Peyer's patch (tissue), 4 donors: ENCODE data around the gene CTPS2. TPM values are rescaled to one million over a fixed set of nuclear protein-coding genes. Genes with fewer than 3 reads are reported as not detected.
"Not testable (repeated sequence)": the region's sequence is repeated elsewhere in the genome, so short reads cannot be mapped to it uniquely, and the experiment has no call there.

Experiments used
- DNase-seq, 3 donors: peaks; one replicate each; pipeline ENCODE4 v3.0.0-alpha.2; 2017 to 2019
- H3K27ac ChIP-seq, 4 donors: fragments of 200-600 bp; sonication (generic); one replicate each; pipeline ENCODE4 v1.5.1; 2016 to 2019
- H3K27me3 ChIP-seq, 2 donors: fragments of 200-600 bp; sonication (generic); one replicate each; pipeline ENCODE4 v1.5.1; 2019
- H3K36me3 ChIP-seq, 3 donors: fragments of 200-600 bp; sonication (generic); one replicate each; pipeline ENCODE4 v1.5.1; 2016 to 2019
- H3K4me1 ChIP-seq, 4 donors: fragments of 200-600 bp; sonication (generic); one replicate each; pipeline ENCODE4 v1.5.1; 2016 to 2019
- H3K4me3 ChIP-seq, 4 donors: fragments of 200-600 bp; sonication (generic); 1 replicate in 3 of 4; 2 replicates in 1 of 4; pipeline ENCODE4 v1.5.1; 2016 to 2019; ENCODE audit warnings: mild to moderate bottlenecking in 1 of 4
- H3K9me3 ChIP-seq, 4 donors: fragments of 200-600 bp; sonication (generic); one replicate each; pipeline ENCODE4 v1.5.1; 2016 to 2019; ENCODE audit warnings: mild to moderate bottlenecking in 1 of 4
- POLR2A ChIP-seq, 2 donors: fragments of 450-650 bp; IDR thresholded peaks; one replicate each; pipeline ENCODE4 v1.5.1; 2017; ENCODE audit warnings: antibody characterized with exemption in 2 of 2, mild to moderate bottlenecking in 2 of 2, moderate library complexity in 2 of 2
- total RNA-seq, 4 donors: library from RNA; depleted of rRNA; stranded (reverse); fragments of >200 nt; gene quantifications; one replicate each; pipeline ENCODE4 v1.1.0, GENCODE V29; 2016
- TF ChIP-seq, protein P1 (sequence below), 6 experiments: fragments of 450-650 bp in 4 of 6; fragments of 200-600 bp in 2 of 6; sonication (generic) in 1 of 6; IDR thresholded peaks; one replicate each; pipeline ENCODE4 v1.5.1; 2017 to 2019; ENCODE audit warnings: antibody characterized with exemption in 6 of 6, mild to moderate bottlenecking in 3 of 6, moderate library complexity in 1 of 6

Gene CTPS2
- total RNA-seq, 4 donors from 2014 or later: 16.5 to 35.1 (median 23.9) TPM

DNA sequence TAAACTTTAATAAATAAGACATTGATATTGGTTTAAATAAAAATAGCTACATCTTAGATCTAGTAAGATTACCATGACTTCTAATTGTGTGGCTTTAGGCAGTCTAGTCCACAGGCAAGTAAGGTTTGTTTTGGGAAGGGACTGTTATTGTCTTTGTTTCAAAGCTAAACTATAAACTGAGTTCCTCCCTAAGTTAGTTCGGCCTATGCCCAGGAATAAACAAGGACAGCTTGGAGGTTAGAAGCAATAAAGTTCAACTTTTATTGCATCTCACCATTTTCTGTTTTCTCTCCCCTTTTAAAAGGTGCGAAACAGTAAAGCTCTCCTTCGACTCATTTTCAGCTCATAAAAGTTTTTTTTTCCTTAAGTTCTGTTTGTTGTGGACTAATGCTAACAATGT lies 133.0 kb downstream of the CTPS2 start:
- Histone ChIP-seq H3K9me3 (no peaks in the 10 kb centered on the region), H3K27ac (no peak overlapping the region), H3K4me1 (no peaks in the 10 kb centered on the region), H3K36me3 (no peaks in the 10 kb centered on the region), H3K27me3 (no peaks in the 10 kb centered on the region), H3K4me3 (no peak overlapping the region)
- no peak for DNase-seq
- no peak for TF ChIP-seq POLR2A (IDR thresholded peaks at IDR 0.05)
- TF ChIP-seq, protein P1, sequence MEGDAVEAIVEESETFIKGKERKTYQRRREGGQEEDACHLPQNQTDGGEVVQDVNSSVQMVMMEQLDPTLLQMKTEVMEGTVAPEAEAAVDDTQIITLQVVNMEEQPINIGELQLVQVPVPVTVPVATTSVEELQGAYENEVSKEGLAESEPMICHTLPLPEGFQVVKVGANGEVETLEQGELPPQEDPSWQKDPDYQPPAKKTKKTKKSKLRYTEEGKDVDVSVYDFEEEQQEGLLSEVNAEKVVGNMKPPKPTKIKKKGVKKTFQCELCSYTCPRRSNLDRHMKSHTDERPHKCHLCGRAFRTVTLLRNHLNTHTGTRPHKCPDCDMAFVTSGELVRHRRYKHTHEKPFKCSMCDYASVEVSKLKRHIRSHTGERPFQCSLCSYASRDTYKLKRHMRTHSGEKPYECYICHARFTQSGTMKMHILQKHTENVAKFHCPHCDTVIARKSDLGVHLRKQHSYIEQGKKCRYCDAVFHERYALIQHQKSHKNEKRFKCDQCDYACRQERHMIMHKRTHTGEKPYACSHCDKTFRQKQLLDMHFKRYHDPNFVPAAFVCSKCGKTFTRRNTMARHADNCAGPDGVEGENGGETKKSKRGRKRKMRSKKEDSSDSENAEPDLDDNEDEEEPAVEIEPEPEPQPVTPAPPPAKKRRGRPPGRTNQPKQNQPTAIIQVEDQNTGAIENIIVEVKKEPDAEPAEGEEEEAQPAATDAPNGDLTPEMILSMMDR (IDR thresholded peaks at IDR 0.05): no peak

DNA sequence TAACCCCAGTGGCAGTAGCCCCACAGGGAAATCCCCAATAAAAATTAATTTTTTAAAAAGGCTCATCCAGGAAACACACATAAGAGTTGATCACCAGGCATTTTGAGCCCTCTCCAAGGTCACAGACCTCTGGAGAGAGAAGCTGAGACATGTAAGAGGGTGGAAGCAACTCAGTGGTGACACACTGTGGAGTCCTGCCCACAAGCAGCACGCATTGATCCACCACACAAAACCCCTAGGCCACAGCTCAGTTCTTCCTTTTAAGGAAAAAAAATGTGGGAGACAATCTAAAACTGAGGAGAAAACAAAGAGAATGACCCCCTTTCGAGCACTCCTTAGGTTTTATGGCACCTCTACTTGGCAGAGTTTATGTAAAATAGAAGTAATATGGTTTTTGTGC lies 134.3 kb downstream of the CTPS2 start:
- Histone ChIP-seq H3K36me3 (no peaks in the 10 kb centered on the region), H3K4me1 (no peaks in the 10 kb centered on the region), H3K27me3 (no peaks in the 10 kb centered on the region), H3K9me3 (no peaks in the 10 kb centered on the region), H3K4me3 (no peak overlapping the region), H3K27ac (no peak overlapping the region)
- TF ChIP-seq, protein P1 (IDR thresholded peaks at IDR 0.05): no peak
- no peak for DNase-seq

DNA sequence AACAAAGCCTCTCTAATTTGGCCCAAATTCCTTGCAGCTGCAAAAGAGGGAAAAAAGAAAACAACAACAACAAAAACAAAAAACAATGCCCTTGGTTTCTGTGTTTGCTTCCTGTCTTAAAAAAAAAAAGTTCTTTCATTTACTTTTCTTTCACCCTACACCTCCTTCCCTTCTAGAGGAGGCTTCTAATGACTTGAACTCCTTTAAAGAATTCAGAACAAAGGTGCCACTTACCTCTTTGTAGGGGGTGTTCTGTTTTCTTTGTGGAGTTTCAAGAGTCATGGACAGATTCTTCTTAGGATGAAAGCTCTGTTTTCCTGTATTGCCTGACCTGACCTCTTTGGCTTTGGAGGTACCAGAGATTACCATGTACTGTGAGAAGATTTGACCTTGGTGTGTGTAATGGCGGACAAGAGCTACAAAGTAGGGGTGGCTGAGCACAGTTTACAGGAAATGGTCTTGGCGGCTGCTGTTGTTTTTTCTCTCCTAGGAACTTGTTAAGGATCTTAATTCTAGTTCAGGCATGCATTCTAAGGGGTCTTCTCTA lies 134.9 kb downstream of the CTPS2 start:
- no peak for TF ChIP-seq POLR2A (IDR thresholded peaks at IDR 0.05)
- TF ChIP-seq, protein P1 (IDR thresholded peaks at IDR 0.05): no peak

DNA sequence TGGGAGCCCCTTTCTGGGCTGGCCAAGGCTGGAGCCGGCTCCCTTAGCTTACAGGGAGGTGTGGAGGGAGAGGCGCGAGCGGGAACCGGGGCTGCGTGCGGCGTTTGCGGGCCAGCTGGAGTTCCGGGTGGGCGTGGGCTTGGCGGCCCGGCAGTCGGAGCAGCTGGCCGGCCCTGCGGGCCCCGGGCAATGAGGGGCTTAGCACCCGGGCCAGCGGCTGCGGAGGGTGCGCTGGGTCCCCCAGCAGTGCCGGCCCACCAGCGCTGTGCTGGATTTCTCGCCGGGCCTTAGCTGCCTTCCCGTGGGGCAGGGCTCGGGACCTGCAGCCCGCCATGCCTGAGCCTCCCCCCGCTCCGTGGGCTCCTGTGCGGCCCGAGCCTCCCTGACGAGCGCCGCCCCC lies 137.1 kb downstream of the CTPS2 start:
- not testable (repeated sequence) for H3K27me3 ChIP-seq, DNase-seq, H3K36me3 ChIP-seq, H3K4me3 ChIP-seq, H3K27ac ChIP-seq, H3K4me1 ChIP-seq, H3K9me3 ChIP-seq

More for the DNA sequence above, 134.9 kb downstream of the CTPS2 start:
- Histone ChIP-seq H3K9me3 (no peaks in the 10 kb centered on the region), H3K27ac (no peak overlapping the region), H3K4me1 (no peaks in the 10 kb centered on the region), H3K36me3 (no peaks in the 10 kb centered on the region), H3K27me3 (no peaks in the 10 kb centered on the region), H3K4me3 (no peak overlapping the region)
- no peak for DNase-seq

DNA sequence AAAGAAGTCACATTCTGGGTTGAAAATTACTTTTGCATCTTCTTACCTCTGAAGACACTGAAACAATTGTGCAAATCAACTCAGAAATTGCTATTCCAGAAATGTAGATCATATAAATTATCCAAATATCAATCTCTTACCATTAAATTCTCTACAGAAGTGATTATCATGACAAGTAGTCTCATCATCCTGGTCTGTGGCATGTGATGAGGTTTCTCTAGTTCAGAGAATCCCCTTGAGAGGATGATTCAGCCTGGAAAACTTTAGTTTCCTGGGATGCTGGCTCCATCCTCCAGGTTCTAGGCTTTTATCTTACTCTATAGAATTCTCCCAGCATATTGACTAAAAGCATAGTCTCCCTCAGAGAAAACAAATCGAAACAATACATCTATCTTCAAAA lies 138.7 kb downstream of the CTPS2 start:
- Histone ChIP-seq H3K36me3 (no peaks in the 10 kb centered on the region), H3K4me1 (no peaks in the 10 kb centered on the region), H3K27ac (no peak overlapping the region), H3K4me3 (no peak overlapping the region), H3K9me3 (no peaks in the 10 kb centered on the region), H3K27me3 (no peaks in the 10 kb centered on the region)
- DNase-seq: no peak
- TF ChIP-seq POLR2A (IDR thresholded peaks at IDR 0.05): no peak
- TF ChIP-seq, protein P1 (IDR thresholded peaks at IDR 0.05): no peak

DNA sequence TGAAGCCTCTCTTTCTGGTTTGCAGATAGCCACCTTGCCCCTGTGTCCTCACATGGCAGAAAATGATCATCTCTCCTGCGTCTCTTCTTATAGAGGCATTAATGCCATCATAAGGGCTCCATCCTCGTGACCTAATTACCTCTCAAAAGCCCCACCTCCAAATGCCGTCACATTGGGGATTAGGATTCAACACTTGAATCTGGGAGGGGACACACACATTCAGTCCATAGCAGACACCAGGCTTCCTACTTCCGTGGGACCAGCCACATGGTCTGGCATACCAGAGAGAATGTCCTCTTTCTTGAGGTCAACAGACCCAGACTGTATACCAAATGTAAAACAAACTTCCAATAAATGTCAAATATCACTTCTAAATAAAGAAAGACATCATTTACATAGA lies 144.8 kb downstream of the CTPS2 start:
- Histone ChIP-seq H3K27me3 (no peaks in the 10 kb centered on the region), H3K4me3 (no peak overlapping the region), H3K4me1 (no peaks in the 10 kb centered on the region), H3K27ac (no peak overlapping the region), H3K36me3 (no peaks in the 10 kb centered on the region), H3K9me3 (no peaks in the 10 kb centered on the region)
- no peak for TF ChIP-seq POLR2A (IDR thresholded peaks at IDR 0.05)
- TF ChIP-seq, protein P1 (IDR thresholded peaks at IDR 0.05): no peak
- DNase-seq: no peak
